ENCODE data around the gene ENTPD2. TPM values are rescaled to one million over a fixed set of nuclear protein-coding genes. Genes with fewer than 3 reads are reported as not detected.

The ENTPD2 gene
- total and polyA plus RNA-seq, 2 experiments from 2014 or later = 1.8 to 1.9 TPM

- no peak for TF ChIP-seq ETS1 (IDR thresholded peaks at IDR 0.05)
- no peak for TF ChIP-seq POLR2AphosphoS5 (IDR thresholded peaks at IDR 0.05; ENCODE audit: low read depth)
- no peak for TF ChIP-seq EZH2 (IDR thresholded peaks at IDR 0.05; ENCODE audit: low read depth, unreplicated experiment)
- no peak for TF ChIP-seq ZNF462 (CRISPR knock-in tag; IDR thresholded peaks at IDR 0.05)
These were observed 44.6 kb downstream of the ENTPD2 start (continued) for GRCh38 chr9:137009217-137009616.

GRCh38 chr9:137008312-137008711 is 45.5 kb downstream of the ENTPD2 start:
- Mint-ChIP-seq H3K4me3 (no peak overlapping the region), H3K9me3 (peaks cover 19% of the 10 kb centered on the region), H3K36me3 (ENCODE audit: low read depth) (peaks cover 6% of the 10 kb centered on the region; the same call in 2 of the 3 replicates), H3K27me3 (ENCODE audit: insufficient read depth, low read depth, poor library complexity) (peaks cover 3% of the 10 kb centered on the region), H3K4me1 (no peaks in the 10 kb centered on the region), H3K27ac (no peak overlapping the region)
- Histone ChIP-seq H3F3A (replicated peaks; ENCODE audit: low read depth) (no peaks in the 10 kb centered on the region), H3K4me3 (no peak overlapping the region), H3K4me2 (no peak overlapping the region), H2AFZ (no peak overlapping the region), H4K20me1 (replicated peaks; ENCODE audit: insufficient read depth) (no peaks in the 10 kb centered on the region), H3K4me1 (ENCODE audit: insufficient read depth) (no peaks in the 10 kb centered on the region), H3K27ac (ENCODE audit: low read depth) (no peak overlapping the region), H3K9me2 (ENCODE audit: insufficient read depth) (no peaks in the 10 kb centered on the region), H3K27me3 (ENCODE audit: insufficient read depth) (no peaks in the 10 kb centered on the region), H3K79me2 (replicated peaks; ENCODE audit: insufficient read depth) (no peaks in the 10 kb centered on the region), H3K36me3 (ENCODE audit: insufficient read depth) (no peaks in the 10 kb centered on the region)
- TF ChIP-seq REST (IDR thresholded peaks at IDR 0.05; ENCODE audit: unreplicated experiment) (no peak), POLR2AphosphoS5 (IDR thresholded peaks at IDR 0.05; ENCODE audit: low read depth) (no peak), EZH2 (IDR thresholded peaks at IDR 0.05; ENCODE audit: low read depth, unreplicated experiment) (no peak), CTCF (conservative IDR thresholded peaks at IDR 0.05; ENCODE audit: low read depth in 2 of 2) (no peak)
- DNase-seq (ENCODE audit: low spot score) = no peak
- ATAC-seq = no peak
